Subcutaneous abdominal adipose tissue (tissue), 5 donors: ENCODE results near the gene MVK.

Experiments
- H3K27ac ChIP-seq: one replicate; pipeline ENCODE4 v1.7.0; 2013; ENCODE audit warnings: low read depth, mild to moderate bottlenecking, inconsistent platforms, low read length, moderate library complexity
- H3K27me3 ChIP-seq, 5 donors: one replicate each; pipeline ENCODE4 v1.7.0; 2013; ENCODE audit warnings: low read length in 5 of 5, inconsistent platforms in 1 of 5; ENCODE audit not compliant: control insufficient read depth in 5 of 5, insufficient read depth in 4 of 5
- H3K36me3 ChIP-seq, 5 donors: one replicate each; pipeline ENCODE4 v1.7.0; 2013; ENCODE audit warnings: low read length in 5 of 5; ENCODE audit not compliant: control insufficient read depth in 5 of 5, insufficient read depth in 5 of 5
- H3K4me1 ChIP-seq, 5 donors: one replicate each; pipeline ENCODE4 v1.7.0; 2013; ENCODE audit warnings: low read length in 5 of 5, mild to moderate bottlenecking in 3 of 5, moderate library complexity in 1 of 5; ENCODE audit not compliant: control insufficient read depth in 5 of 5, insufficient read depth in 5 of 5
- H3K4me3 ChIP-seq, 5 donors: one replicate each; pipeline ENCODE4 v1.7.0; 2013; ENCODE audit warnings: low read length in 5 of 5, low read depth in 1 of 5
- H3K9ac ChIP-seq, 5 donors: one replicate each; pipeline ENCODE4 v1.7.0; 2013; ENCODE audit warnings: low read length in 5 of 5, mild to moderate bottlenecking in 4 of 5, moderate library complexity in 3 of 5
- H3K9me3 ChIP-seq, 5 donors: one replicate each; pipeline ENCODE4 v1.7.0; 2013; ENCODE audit warnings: low read length in 5 of 5; ENCODE audit not compliant: control insufficient read depth in 5 of 5
- donor health status: healthy.
- donor health status: healthy.
- donor health status: healthy.
- donor health status: healthy.
- donor health status: healthy.

Gene MVK

DNA sequence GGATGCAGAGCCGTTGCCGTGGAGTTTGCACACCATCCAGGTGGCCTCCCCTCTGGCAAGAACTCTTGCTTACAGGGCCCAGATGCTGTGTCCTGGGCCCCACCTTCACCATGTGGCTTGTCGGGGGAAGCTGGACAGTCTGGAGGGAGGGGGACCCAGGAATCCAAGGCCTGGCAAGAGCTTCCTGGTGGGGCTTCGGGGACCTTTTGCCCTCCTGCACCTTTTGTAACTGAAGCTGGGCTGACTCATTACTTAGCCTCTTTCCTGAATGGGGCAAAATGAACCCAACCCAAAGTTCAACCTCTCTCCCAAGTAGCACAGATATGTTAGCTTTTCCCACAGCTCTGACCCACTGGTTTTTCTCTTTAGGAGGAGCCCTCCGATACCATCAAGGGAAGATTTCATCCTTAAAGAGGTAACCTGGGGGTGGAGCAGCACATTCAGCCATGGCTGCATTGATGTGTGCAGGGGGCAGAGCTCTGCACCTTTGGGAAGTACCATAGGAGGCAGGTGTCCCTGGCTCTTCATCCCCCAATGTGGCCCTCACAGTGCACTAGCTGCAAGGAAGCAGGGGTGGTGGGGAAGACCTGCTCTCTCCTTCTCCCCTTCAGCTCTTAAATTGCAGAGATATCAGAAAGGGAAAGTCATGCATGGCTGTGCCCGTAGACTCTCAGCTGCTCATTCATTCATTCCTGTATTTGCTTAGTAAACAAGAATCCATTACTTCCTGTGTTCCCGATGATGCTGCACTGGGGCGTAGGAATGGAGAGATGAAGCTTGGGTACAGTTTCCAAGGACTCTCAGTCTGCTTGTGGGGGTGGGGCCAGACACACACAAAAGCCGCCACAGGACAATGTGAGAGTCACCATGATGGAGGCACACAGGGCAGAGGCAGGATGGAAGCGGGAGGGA is 13.0 kb downstream of the MVK start:
- Histone ChIP-seq H3K9ac (no peak overlapping the region), H3K9me3 (no peaks in the 10 kb centered on the region), H3K27ac (no peak overlapping the region), H3K4me3 (no peak overlapping the region), H3K36me3 (peaks cover 3 to 75% (median 53%) of the 10 kb centered on the region in 5 donors), H3K4me1 (no peaks in the 10 kb centered on the region), H3K27me3 (no peaks in the 10 kb centered on the region)

DNA sequence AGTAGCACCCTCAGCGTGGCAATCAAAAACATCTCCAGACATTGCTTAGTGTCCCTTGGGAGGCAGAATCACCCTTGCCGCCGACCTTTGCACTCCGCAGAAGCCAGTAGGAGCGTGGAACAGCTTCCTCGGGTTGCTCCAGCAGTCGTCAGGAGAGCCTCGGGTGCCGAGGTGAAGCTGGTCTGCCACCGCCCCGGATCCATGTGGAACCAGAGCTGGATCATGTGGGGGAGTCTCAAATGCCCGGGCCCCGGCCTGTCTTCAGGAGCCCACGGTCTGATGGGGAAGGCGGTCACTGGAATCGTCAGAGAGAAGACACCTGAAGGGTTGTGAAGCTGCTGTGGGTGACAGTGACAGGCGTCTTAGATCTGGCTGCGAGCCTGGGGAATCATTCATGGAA is 14.3 kb downstream of the MVK start:
- Histone ChIP-seq H3K4me1 (no peaks in the 10 kb centered on the region), H3K9ac (no peak overlapping the region), H3K27me3 (no peaks in the 10 kb centered on the region), H3K36me3 (peaks cover 3 to 80% (median 58%) of the 10 kb centered on the region in 5 donors), H3K9me3 (no peaks in the 10 kb centered on the region), H3K4me3 (no peak overlapping the region), H3K27ac (no peak overlapping the region)

DNA sequence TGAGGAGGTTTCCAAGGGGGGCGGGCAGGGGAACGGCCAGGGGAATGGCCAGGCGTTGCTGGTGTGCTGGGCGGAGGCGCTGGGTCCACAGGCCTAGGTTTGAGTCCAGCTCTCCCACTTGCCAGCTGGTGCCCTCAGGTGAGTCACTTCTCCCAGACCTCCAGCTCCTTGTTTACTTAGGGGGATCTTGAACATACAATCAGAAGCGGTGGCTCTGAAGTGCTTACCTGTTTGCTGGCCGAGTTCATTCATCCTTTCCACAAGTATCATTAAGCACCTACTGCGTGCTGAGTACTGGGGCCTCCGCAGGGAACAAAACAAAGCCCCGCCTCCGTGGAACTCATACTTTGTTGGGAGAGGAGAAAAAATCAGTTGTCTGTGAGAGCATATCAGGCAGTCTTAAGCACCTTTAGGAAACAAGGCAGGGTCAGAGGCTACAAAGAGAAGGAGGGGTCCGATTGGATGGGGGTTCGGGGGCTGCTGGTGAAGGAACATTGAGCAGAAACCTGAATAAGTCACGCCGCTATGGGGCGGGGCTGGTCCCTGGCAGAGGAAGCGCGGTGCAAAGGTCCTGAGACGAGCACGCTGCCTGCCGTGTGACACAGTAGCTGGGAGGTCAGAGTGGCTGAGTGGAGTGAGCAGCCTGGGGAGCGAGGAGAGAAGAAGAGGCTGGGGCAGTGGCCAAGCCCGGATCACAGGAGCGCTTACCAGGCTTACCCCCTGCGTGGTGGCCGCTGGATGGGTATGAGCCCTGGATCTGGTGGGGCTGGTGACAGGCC is 15.1 kb downstream of the MVK start:
- H3K9ac ChIP-seq: no peak overlapping the region
- no peaks in the 10 kb centered on the region for H3K4me1 ChIP-seq
- H3K27me3 ChIP-seq: no peaks in the 10 kb centered on the region
- H3K36me3 ChIP-seq: peaks cover 1 to 83% (median 62%) of the 10 kb centered on the region in 5 donors
- H3K27ac ChIP-seq: no peak overlapping the region
- H3K4me3 ChIP-seq: no peak overlapping the region
- H3K9me3 ChIP-seq: no peaks in the 10 kb centered on the region

- Histone ChIP-seq H3K9me3 (no peaks in the 10 kb centered on the region), H3K36me3 (peaks cover 0 to 83% (median 60%) of the 10 kb centered on the region in 5 donors), H3K4me3 (no peak overlapping the region), H3K27me3 (no peaks in the 10 kb centered on the region), H3K27ac (no peak overlapping the region), H3K4me1 (no peaks in the 10 kb centered on the region), H3K9ac (no peak overlapping the region)
These were observed 15.6 kb downstream of the MVK start for GRCh38 chr12:109589240-109589590.

- H3K36me3 ChIP-seq: peaks cover 0 to 82% (median 63%) of the 10 kb centered on the region in 5 donors
These were observed 16.2 kb downstream of the MVK start for GRCh38 chr12:109589691-109590245.

DNA sequence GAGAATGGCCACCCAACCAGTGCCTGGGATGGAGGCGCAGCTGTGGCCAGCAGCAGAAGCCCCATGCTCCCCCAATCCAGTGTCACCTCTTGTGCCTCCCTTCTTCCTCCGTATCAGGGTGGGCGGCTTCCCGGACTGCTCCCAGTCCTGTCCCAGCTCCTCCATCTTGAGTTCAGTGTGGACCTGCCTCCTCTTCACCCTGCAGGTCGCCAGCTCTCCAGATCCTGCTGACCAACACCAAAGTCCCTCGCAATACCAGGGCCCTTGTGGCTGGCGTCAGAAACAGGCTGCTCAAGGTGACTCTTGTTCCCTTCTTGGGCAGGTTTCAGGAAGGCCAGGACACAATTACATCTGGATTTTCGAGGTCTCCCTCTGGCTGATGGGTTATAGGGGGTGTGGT is 17.0 kb downstream of the MVK start:
- peaks cover 0 to 85% (median 66%) of the 10 kb centered on the region in 5 donors for H3K36me3 ChIP-seq
- peaks cover 0 to 3% (median 0%) of the 10 kb centered on the region in 5 donors for H3K4me1 ChIP-seq
- no peak overlapping the region for H3K27ac ChIP-seq
- H3K9me3 ChIP-seq: no peaks in the 10 kb centered on the region
- H3K9ac ChIP-seq: no peak overlapping the region
- H3K4me3 ChIP-seq: no peak overlapping the region
- H3K27me3 ChIP-seq: no peaks in the 10 kb centered on the region

More at GRCh38 chr12:109589691-109590245, 16.2 kb downstream of the MVK start:
- H3K9me3 ChIP-seq: no peaks in the 10 kb centered on the region
- H3K4me3 ChIP-seq: no peak overlapping the region
- H3K27me3 ChIP-seq: no peaks in the 10 kb centered on the region
- peaks cover 0 to 1% (median 0%) of the 10 kb centered on the region in 5 donors for H3K4me1 ChIP-seq
- H3K27ac ChIP-seq: no peak overlapping the region
- H3K9ac ChIP-seq: no peak overlapping the region

GRCh38 chr12:109591041-109591440 is 17.4 kb downstream of the MVK start:
- Histone ChIP-seq H3K9me3 (no peaks in the 10 kb centered on the region), H3K36me3 (peaks cover 0 to 85% (median 71%) of the 10 kb centered on the region in 5 donors), H3K4me1 (peaks cover 0 to 3% (median 0%) of the 10 kb centered on the region in 5 donors), H3K4me3 (no peak overlapping the region), H3K27me3 (no peaks in the 10 kb centered on the region), H3K27ac (no peak overlapping the region), H3K9ac (no peak overlapping the region)

GRCh38 chr12:109592195-109592904 is 18.8 kb downstream of the MVK start:
- Histone ChIP-seq H3K4me3 (no peak overlapping the region), H3K27me3 (no peaks in the 10 kb centered on the region), H3K9ac (no peak overlapping the region), H3K36me3 (peaks cover 0 to 83% (median 66%) of the 10 kb centered on the region in 5 donors), H3K9me3 (no peaks in the 10 kb centered on the region), H3K4me1 (peaks cover 0 to 3% (median 0%) of the 10 kb centered on the region in 5 donors), H3K27ac (no peak overlapping the region)

DNA sequence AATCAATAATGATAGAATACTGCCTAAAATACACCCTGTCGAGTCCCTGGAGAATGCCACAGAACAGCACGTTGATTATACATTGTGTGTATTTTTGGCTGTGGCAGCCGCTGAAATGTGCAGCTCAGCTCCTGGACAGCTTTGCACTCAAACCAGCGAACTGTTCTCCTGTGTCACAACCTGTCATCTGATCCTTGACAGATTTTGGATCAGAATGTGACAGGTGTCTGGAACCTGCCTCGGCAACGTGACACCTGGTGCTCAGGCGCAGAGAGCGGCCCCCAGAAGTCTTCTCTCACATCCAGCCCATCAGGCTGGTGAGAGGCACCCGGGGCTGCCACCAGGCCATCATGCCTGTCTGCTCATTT is 19.3 kb downstream of the MVK start:
- H3K27me3 ChIP-seq: no peaks in the 10 kb centered on the region
- H3K9me3 ChIP-seq: no peaks in the 10 kb centered on the region
- H3K4me1 ChIP-seq: peaks cover 0 to 7% (median 3%) of the 10 kb centered on the region in 5 donors
- H3K36me3 ChIP-seq: peaks cover 0 to 78% (median 60%) of the 10 kb centered on the region in 5 donors
- H3K4me3 ChIP-seq: no peak overlapping the region
- no peak overlapping the region for H3K27ac ChIP-seq
- H3K9ac ChIP-seq: no peak overlapping the region
